Spleen (tissue), 7 donors: ENCODE results near the gene GATD1.

ENCODE experiments used
- CTCF ChIP-seq, 11 experiments: fragments of 200-600 bp in 7 of 11; fragments of 450-650 bp in 4 of 11; sonication (generic) in 4 of 11; IDR thresholded peaks in 8 of 11; conservative IDR thresholded peaks in 3 of 11; 1 replicate in 7 of 11; 2 replicates in 4 of 11; pipeline versions ENCODE4 v1.4.0 to v1.8.0; 2016 to 2021; ENCODE audit warnings: antibody characterized with exemption in 11 of 11, inconsistent platforms in 4 of 11, mild to moderate bottlenecking in 1 of 11
- POLR2A ChIP-seq, 3 donors: fragments of 450-650 bp; IDR thresholded peaks; one replicate each; pipeline ENCODE4 v1.5.1; 2017; ENCODE audit warnings: antibody characterized with exemption in 3 of 3, mild to moderate bottlenecking in 1 of 3
- donor health status: DM: no; HTN: no; CAD: no; lungs with moderate emphysema.
- donor health status: DM: no; HTN: no; CAD: no.
- donor health status: DM: no; HTN: no; CAD: no.

- no peak for TF ChIP-seq CTCF (IDR thresholded peaks at IDR 0.05 in 8 of 11, conservative IDR thresholded peaks at IDR 0.05 in 3 of 11)
- TF ChIP-seq POLR2A (IDR thresholded peaks at IDR 0.05): no peak
These were observed 48.3 kb downstream of the GATD1 start for GRCh38 chr11:728901-729491.
